SIG-M5 treated with dmso at 0.1 percent for 504 hours (cell line): ENCODE measurements around the gene ABCA13.

ENCODE experiments used
- DNase-seq: peaks from one replicate; lab custom pipeline; 2025; ENCODE audit not compliant: unreplicated experiment; lab: John Stamatoyannopoulos, UW

Gene ABCA13

DNA sequence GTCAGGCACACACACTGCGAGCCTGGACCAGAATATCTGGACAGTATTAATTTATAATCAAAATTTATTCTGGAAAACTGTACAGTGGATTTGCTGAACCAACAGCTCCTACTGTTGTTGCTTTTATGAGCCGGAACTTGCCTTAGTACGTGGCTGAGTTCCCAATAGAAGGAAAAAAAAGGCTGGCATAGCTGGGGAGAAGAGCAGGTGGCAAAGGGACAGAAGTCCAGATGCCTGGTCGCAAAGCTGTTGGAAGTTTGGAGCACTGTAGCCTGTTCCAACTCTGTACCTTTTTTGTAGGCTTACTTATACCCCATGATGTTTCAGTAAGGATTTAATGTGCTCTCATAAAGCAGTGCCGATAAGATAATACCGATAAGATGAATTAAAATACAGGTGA, 333.8 kb downstream of the ABCA13 start:
- DNase-seq = no peak

- DNase-seq = no peak
Observed at GRCh38 chr7:48505466-48505865, 334.2 kb downstream of the ABCA13 start.

- DNase-seq = no peak
Observed at GRCh38 chr7:48506569-48506968, 335.3 kb downstream of the ABCA13 start.

- DNase-seq = no peak
Observed at GRCh38 chr7:48511080-48511479, 339.8 kb downstream of the ABCA13 start.

- no peak for DNase-seq
Observed at GRCh38 chr7:48512892-48513291, 341.6 kb downstream of the ABCA13 start.

- no peak for DNase-seq
Observed at GRCh38 chr7:48515171-48515570, 343.9 kb downstream of the ABCA13 start.

- DNase-seq = no peak
Observed at GRCh38 chr7:48518092-48518491, 346.8 kb downstream of the ABCA13 start.

DNA sequence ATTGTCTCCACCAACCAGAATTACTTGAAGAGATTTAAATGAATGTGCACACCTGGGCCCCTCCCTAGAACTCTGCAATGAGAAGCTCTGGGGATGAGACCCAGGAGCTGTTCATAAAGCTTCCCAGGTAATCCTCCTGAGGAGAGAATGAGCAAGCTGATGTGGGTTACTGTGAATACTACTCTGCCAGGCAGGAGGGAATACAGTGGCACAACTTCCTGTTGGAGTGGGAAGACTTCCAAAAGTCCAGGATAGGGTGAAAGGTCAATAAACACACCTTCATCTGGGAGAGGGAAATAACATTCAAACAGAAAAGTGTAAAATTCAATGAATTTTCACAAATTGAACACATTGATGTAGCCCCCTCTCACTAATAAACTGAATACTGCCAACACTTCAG, 351.4 kb downstream of the ABCA13 start:
- DNase-seq = no peak

DNA sequence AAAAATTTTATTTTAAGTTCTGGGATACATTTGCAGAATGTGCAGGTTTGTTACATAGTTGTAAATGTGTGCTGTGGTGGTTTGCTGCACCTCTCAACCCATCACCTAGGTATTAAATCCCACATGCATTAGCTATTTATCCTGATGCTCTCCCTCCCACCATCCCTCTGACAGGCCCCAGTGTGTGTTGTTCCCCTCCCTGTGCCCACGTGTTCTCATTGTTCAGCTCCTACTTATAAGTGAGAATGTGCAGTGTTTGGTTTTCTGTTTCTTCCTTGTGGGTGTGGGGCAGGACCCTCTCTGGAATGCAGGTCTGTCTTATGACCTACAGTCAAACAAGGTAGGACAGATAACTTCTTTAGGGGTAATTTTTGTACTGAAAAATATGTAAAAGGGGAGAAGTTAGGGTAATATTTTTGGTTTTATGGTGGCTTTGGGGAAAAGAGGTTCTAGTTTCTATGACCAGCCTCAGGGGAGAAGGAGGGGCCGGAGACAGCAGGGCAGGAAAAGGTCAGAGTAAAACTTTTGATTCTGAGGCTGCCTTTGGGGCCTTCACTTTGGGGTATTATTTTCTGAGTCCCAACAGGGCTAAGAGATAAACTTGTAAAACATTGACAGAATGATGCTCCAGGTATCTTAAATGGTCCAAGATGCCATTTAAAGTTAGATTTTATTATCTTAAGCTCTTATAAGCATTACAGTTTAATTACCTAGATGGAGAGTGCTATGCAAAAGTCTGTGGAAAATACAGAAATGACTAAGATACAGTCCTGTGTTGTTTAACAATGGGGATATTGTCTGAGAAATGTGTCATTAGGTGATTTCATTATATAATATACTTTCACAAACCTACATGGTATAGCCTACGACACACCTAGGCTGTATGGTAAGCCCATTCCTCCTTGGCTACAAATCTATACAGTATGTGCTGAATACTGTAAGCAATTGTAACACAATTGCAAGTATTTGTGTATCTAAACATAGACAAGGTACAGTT, 354.8 kb downstream of the ABCA13 start:
- DNase-seq = no peak

DNA sequence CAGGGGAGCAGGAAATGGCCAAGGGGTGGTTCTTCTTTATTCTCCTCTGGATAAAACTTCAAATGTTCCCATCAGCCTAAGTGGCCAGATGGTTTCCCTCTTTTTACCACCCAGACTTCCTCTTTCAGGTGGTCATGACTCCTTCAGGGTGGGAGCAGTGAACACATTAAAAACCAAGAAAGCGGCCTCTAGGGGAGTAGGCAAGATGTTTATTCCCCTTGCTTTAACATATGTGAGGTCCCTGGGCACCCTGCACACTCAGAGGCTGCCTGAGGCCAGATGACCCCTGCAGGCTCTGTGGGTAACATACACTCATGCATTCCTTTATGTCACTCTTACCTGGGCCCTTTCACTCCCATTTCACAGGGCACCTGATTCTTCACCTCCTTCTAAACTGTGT, 357.4 kb downstream of the ABCA13 start:
- no peak for DNase-seq

- DNase-seq = no peak
Observed at GRCh38 chr7:48537561-48537960, 366.3 kb downstream of the ABCA13 start.

DNA sequence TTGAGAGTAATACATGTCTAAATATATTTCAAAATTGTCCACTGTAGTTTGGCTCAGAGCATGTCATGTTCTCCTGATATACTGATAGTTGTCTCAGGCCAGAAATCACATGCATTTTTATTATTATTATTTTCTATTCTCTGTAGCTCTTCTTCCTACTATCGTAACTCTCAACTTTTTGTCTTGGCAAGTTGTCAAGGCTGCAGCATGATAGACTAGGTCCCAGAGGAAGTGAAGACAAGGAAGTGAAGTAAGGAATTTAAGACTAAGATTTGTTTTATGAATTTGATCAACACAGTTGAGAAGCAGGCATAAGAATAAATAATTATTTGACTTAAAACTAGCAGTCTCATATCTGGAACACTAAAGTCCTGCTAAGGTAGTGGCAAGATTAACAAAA, 369.5 kb downstream of the ABCA13 start:
- no peak for DNase-seq

DNA sequence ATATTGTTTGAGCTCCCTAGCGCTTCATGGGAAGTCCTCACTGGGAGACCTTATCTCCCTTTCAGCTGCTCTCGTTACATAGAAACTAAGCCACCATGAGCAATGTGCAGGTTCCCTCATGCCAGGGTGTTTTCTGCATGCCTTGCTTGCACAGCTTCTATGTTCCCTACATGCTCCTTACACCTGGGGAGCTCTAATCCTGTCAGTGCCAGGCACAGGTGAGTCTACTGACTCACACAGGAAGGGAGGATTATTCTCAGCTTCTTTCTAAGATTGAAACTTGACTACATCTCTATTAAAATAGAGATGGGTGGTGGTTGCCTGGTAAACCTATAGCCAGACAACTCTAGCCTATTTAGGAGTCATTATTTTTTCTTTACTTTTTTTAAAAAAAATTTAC, 377.4 kb downstream of the ABCA13 start:
- DNase-seq = no peak

DNA sequence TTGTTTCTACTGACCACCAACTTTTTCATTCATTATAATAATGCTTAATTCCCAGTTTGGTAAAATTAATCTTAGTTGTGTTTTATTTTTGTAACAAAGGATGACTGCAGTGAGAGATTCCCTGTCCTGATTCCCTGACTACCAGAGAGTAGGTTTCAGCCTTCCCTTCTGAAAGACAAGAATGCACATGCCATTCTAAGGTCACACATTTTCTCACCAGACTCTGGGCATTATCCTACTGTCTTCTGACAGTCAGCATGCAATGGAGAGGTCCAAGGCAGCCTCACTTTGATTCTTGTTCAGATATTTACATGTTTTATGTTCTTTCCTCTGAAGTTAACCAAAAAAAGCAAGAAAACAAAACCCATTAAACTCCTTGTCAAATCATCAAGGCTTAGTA, 380.4 kb downstream of the ABCA13 start:
- no peak for DNase-seq

GRCh38 chr7:48563334-48563733, 392.1 kb downstream of the ABCA13 start:
- DNase-seq = no peak

- no peak for DNase-seq
Observed at GRCh38 chr7:48575516-48575915, 404.3 kb downstream of the ABCA13 start.

GRCh38 chr7:48587475-48587874, 416.2 kb downstream of the ABCA13 start:
- DNase-seq = no peak

DNA sequence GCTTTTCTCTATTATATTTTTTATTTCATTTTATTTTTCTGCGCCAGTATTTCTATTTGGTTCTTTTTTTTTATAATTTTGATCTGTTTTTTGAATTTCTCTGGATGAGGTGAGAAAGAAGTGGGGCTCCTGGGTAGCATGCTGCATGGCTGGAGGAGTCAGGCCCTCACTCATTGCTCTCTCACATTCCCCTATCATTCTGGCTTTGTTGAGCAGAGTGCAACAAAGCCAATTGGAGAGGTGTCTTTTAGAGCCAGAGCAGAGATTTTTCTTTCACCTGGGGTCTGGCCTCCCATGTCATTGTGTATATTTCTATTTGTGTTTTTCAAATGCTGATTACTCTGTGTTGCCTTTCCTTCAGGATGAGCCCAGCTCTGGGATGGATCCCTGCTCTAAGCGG, 423.1 kb downstream of the ABCA13 start:
- DNase-seq = no peak

DNA sequence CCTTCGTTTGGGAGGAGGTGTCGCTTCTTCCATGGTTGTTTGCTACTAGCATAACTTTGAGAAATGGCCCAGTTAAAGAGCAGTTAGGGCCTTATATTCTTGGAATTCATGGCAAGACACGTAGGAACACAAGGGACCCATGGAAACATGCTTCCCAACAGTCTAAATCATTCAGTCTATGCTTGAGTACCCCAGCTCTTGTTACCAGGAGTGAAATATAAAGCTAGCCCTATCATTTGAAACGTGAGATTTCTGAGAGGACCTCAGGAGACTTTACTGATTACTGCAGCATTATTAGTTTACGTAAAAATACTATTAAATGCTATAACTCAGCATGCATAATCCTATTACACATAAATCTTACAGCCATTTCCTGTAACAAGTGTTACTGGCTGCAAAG, 424.5 kb downstream of the ABCA13 start:
- DNase-seq = no peak

- DNase-seq = no peak
Observed at GRCh38 chr7:48610705-48611104, 439.4 kb downstream of the ABCA13 start.

DNA sequence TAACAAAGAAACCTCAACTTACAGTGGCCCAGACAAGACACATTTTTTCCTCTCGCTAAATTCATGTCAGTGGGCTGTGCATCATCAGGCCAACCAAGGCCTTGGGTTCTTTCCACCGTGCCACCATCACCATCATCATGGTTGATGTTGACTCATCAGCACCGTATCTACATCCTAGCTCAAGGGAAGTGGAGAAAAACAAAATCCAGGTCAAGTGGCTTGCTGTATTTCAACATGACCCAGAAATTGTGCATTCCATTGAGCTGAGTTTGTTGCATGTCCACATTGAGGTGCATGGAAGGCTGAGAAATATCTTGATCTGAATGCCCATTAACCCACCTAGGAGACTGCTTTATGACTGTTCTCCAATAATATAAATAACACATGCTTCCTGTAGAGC, 440.7 kb downstream of the ABCA13 start:
- DNase-seq = no peak

GRCh38 chr7:48617508-48617907, 446.2 kb downstream of the ABCA13 start:
- DNase-seq = no peak

DNA sequence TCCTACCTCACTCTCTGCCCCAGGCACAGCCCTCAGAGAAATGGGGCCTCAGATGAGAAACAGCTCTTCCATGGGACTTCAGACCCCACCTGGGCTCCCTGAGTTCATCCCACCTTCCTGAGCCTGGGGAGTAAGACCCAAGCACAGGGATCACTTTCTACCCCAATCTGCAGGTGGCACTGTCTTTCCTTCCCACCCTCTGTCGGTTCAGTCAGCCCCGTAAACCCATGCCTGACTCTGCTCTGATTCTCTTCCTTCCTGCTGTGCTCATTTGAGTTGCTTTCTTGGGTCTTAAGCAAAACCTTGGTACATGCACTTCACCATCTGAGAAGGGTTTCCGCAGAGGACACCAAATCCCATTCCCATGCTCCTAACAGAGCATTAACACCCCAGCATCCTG, 446.7 kb downstream of the ABCA13 start:
- no peak for DNase-seq
